ENCODE results near the gene RERE. TPM values are rescaled to one million over a fixed set of nuclear protein-coding genes. Genes with fewer than 3 reads are reported as not detected.
A peak's percentile ranks its signal among the peaks of the same experiment; 100 is the strongest.
"Not testable (repeated sequence)": the region's sequence is repeated elsewhere in the genome, so short reads cannot be mapped to it uniquely, and the experiment has no call there.

The RERE gene
- total and polyA plus RNA-seq, 11 donors: 53.5 to 236 (median 121) TPM

GRCh38 chr1:8627728-8628127, 189.7 kb downstream of the RERE start:
- TF ChIP-seq CTCF (IDR thresholded peaks at IDR 0.05) (no peak), POLR2A (IDR thresholded peaks at IDR 0.05) (no peak)
- 79 to 90% (median 84%) methylated on average over 5 of the region's 5 CpGs for whole genome bisulfite sequencing, 4 donors
- no peaks in the 10 kb centered on the region for H3K27me3 ChIP-seq
- H3K4me3 ChIP-seq: no peak overlapping the region
- no peak overlapping the region for H3K27ac ChIP-seq
- ATAC-seq: no peak
- H3K36me3 ChIP-seq: peaks cover 0 to 4% (median 0%) of the 10 kb centered on the region in 9 donors
- H3K9me3 ChIP-seq: no peaks in the 10 kb centered on the region
- intact Hi-C loops (cut with DNase I): no loop called here
- no peak for DNase-seq
- H3K4me1 ChIP-seq: peaks cover 0 to 69% (median 52%) of the 10 kb centered on the region in 12 donors

GRCh38 chr1:8625981-8626898, 191.2 kb downstream of the RERE start:
- intact Hi-C loops (cut with DNase I): no loop called here
- WGBS, 4 donors: 59 to 71% (median 65%) methylated on average over 4 of the region's 4 CpGs
- Histone ChIP-seq H3K36me3 (peaks cover 0 to 4% (median 0%) of the 10 kb centered on the region in 9 donors), H3K4me1 (peaks cover 0 to 65% (median 42%) of the 10 kb centered on the region in 12 donors), H3K27me3 (no peaks in the 10 kb centered on the region), H3K4me3 (no peak overlapping the region), H3K27ac (peak overlapping the region in 1 of 12 donors; percentile 18), H3K9me3 (no peaks in the 10 kb centered on the region)
- ATAC-seq (no peak), DNase-seq (no peak)
- TF ChIP-seq POLR2A (IDR thresholded peaks at IDR 0.05): no peak
- no peak for TF ChIP-seq CTCF (IDR thresholded peaks at IDR 0.05)

- no peak for DNase-seq
- whole genome bisulfite sequencing, 4 donors: 87 to 97% (median 94%) methylated on average over 2 of the region's 2 CpGs
- no peaks in the 10 kb centered on the region for H3K9me3 ChIP-seq
- H3K27me3 ChIP-seq: no peaks in the 10 kb centered on the region
- intact Hi-C loops (cut with DNase I): no loop called here
- TF ChIP-seq POLR2A (IDR thresholded peaks at IDR 0.05) (no peak), CTCF (IDR thresholded peaks at IDR 0.05) (no peak)
- no peak overlapping the region for H3K4me3 ChIP-seq
- H3K36me3 ChIP-seq: peaks cover 0 to 4% (median 0%) of the 10 kb centered on the region in 9 donors
- no peak for ATAC-seq
- peaks cover 0 to 64% (median 36%) of the 10 kb centered on the region in 12 donors for H3K4me1 ChIP-seq
- no peak overlapping the region for H3K27ac ChIP-seq
Measured at GRCh38 chr1:8625491-8625890, 191.9 kb downstream of the RERE start.

- intact Hi-C loops (cut with DNase I): not testable (repeated sequence)
- WGBS, 4 donors: 68 to 79% (median 75%) methylated on average over 7 of the region's 7 CpGs
Measured at GRCh38 chr1:8623651-8624192, 193.7 kb downstream of the RERE start.

GRCh38 chr1:8621785-8622348, 195.6 kb downstream of the RERE start:
- H3K9me3 ChIP-seq; H3K27me3 ChIP-seq; H3K4me3 ChIP-seq; H3K27ac ChIP-seq; intact Hi-C loops (cut with DNase I); DNase-seq; ATAC-seq; H3K36me3 ChIP-seq: not testable (repeated sequence)
- peaks cover 0 to 36% (median 18%) of the 10 kb centered on the region in 12 donors for H3K4me1 ChIP-seq
- whole genome bisulfite sequencing, 4 donors: 70 to 78% (median 74%) methylated on average over 2 of the region's 2 CpGs

More at GRCh38 chr1:8623651-8624192, 193.7 kb downstream of the RERE start:
- not testable (repeated sequence) for DNase-seq, H3K27me3 ChIP-seq, H3K27ac ChIP-seq, H3K9me3 ChIP-seq, H3K36me3 ChIP-seq, H3K4me3 ChIP-seq, ATAC-seq
- H3K4me1 ChIP-seq: peaks cover 0 to 47% (median 24%) of the 10 kb centered on the region in 12 donors

- H3K36me3 ChIP-seq; DNase-seq; intact Hi-C loops (cut with DNase I); H3K27ac ChIP-seq; H3K4me3 ChIP-seq; H3K27me3 ChIP-seq; ATAC-seq; H3K9me3 ChIP-seq: not testable (repeated sequence)
- H3K4me1 ChIP-seq: peaks cover 0 to 29% (median 11%) of the 10 kb centered on the region in 12 donors
- WGBS, 4 donors: 82 to 92% (median 84%) methylated on average over 9 of the region's 9 CpGs
Measured at GRCh38 chr1:8621034-8621582, 196.3 kb downstream of the RERE start.

- H3K4me3 ChIP-seq; DNase-seq; H3K36me3 ChIP-seq; H3K27me3 ChIP-seq; H3K9me3 ChIP-seq; intact Hi-C loops (cut with DNase I); H3K27ac ChIP-seq: not testable (repeated sequence)
- 47 to 65% (median 59%) methylated on average over 2 of the region's 2 CpGs for WGBS, 4 donors
- peak in 1 of 4 donors; percentile 37 for ATAC-seq
- peaks cover 0 to 21% (median 4%) of the 10 kb centered on the region in 12 donors for H3K4me1 ChIP-seq
Measured at GRCh38 chr1:8619917-8620502, 197.4 kb downstream of the RERE start.

All from heart left ventricle (tissue), 16 donors.